ENCODE data around the gene ASCL4. TPM values are rescaled to one million over a fixed set of nuclear protein-coding genes. Genes with fewer than 3 reads are reported as not detected.

The ASCL4 gene
- total RNA-seq, 1 donor = not detected

DNA sequence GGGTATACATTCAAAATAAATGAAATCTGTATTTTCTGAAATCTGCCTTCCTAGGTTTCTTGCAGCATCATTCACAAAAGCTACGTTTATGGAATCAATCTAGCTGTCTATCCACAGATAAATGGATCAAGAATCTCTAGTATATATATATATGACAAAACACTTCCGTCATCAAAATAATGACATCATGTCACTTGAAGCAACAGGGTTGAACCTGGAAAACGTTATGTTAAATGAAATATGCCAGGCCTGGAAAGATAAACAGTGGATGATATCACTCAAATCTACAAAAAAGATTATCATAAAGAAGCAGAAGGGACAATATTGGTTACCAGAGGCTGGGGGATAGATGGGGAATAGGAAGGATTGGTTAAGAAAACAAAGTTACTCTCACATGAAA, 28.6 kb downstream of the ASCL4 start:
- H3K4me2 ChIP-seq (ENCODE audit: insufficient read depth, low read length) = no peak overlapping the region
- H2AFZ ChIP-seq (ENCODE audit: low read length) = no peak overlapping the region
- H3K9me3 ChIP-seq (ENCODE audit: low read depth, low read length) = no peaks in the 10 kb centered on the region
- H3K79me2 ChIP-seq (ENCODE audit: insufficient read depth, low read length) = no peaks in the 10 kb centered on the region
- H3K27ac ChIP-seq (ENCODE audit: low read depth, low read length) = no peak overlapping the region
- H3K27me3 ChIP-seq (ENCODE audit: insufficient read depth, low read length) = no peaks in the 10 kb centered on the region
- TF ChIP-seq, protein P1, sequence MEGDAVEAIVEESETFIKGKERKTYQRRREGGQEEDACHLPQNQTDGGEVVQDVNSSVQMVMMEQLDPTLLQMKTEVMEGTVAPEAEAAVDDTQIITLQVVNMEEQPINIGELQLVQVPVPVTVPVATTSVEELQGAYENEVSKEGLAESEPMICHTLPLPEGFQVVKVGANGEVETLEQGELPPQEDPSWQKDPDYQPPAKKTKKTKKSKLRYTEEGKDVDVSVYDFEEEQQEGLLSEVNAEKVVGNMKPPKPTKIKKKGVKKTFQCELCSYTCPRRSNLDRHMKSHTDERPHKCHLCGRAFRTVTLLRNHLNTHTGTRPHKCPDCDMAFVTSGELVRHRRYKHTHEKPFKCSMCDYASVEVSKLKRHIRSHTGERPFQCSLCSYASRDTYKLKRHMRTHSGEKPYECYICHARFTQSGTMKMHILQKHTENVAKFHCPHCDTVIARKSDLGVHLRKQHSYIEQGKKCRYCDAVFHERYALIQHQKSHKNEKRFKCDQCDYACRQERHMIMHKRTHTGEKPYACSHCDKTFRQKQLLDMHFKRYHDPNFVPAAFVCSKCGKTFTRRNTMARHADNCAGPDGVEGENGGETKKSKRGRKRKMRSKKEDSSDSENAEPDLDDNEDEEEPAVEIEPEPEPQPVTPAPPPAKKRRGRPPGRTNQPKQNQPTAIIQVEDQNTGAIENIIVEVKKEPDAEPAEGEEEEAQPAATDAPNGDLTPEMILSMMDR (IDR thresholded peaks at IDR 0.05; ENCODE audit: extremely low read depth, low read depth, low read length) = no peak
- no peaks in the 10 kb centered on the region for H3K36me3 ChIP-seq (ENCODE audit: insufficient read depth, low read length)
- no peaks in the 10 kb centered on the region for H3K4me1 ChIP-seq (ENCODE audit: insufficient read depth, low read length)
- H3K4me3 ChIP-seq (ENCODE audit: insufficient read depth, low read length) = no peak overlapping the region
- H4K20me1 ChIP-seq (ENCODE audit: insufficient read depth, low read length) = no peaks in the 10 kb centered on the region
- no peak for DNase-seq (ENCODE audit: insufficient read length, low spot score, missing footprints)

DNA sequence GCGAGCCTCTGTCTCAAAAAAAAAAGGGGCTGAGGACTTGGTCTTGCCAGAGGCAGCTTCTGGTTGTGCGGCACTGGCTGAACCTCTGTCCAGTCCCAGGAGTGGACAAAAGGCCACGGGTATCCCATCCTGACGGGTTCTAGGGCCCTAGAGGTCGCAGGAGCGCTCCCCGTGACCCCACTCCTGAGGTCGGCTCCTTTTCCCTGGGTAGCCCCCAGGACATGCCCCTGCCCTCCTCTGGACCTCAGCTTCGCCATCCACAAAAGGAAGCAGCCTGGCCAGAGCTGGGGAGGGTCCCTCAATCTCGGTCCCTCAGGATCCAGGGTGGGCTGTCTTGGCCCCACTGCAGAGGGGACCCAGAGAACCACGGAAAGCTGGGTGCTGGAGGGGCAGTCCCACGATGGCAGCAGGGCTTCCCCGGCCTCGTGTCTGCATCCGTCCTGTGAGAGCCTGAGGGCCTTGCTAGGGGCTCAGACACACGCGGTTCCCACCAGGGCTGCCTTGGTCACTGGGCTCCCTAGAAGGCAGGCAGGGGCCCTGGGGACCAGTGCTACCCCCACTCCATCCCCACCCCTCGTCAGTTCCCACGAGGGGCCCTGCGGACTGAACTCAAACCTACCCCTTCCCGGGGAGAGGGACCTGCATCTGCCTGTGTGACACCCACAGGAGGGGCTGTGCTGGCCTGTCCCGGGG, 31.1 kb downstream of the ASCL4 start:
- no peak overlapping the region for H3K27ac ChIP-seq (ENCODE audit: low read depth, low read length)
- no peaks in the 10 kb centered on the region for H3K27me3 ChIP-seq (ENCODE audit: insufficient read depth, low read length)
- H3K4me3 ChIP-seq (ENCODE audit: insufficient read depth, low read length) = no peak overlapping the region
- H3K4me2 ChIP-seq (ENCODE audit: insufficient read depth, low read length) = no peak overlapping the region
- DNase-seq (ENCODE audit: insufficient read length, low spot score, missing footprints) = no peak
- no peaks in the 10 kb centered on the region for H3K36me3 ChIP-seq (ENCODE audit: insufficient read depth, low read length)
- H3K9me3 ChIP-seq (ENCODE audit: low read depth, low read length) = no peaks in the 10 kb centered on the region
- H4K20me1 ChIP-seq (ENCODE audit: insufficient read depth, low read length) = no peaks in the 10 kb centered on the region
- TF ChIP-seq, protein P1 (IDR thresholded peaks at IDR 0.05; ENCODE audit: extremely low read depth, low read depth, low read length) = no peak
- H3K4me1 ChIP-seq (ENCODE audit: insufficient read depth, low read length) = no peaks in the 10 kb centered on the region
- H2AFZ ChIP-seq (ENCODE audit: low read length) = no peak overlapping the region
- no peaks in the 10 kb centered on the region for H3K79me2 ChIP-seq (ENCODE audit: insufficient read depth, low read length)

DNA sequence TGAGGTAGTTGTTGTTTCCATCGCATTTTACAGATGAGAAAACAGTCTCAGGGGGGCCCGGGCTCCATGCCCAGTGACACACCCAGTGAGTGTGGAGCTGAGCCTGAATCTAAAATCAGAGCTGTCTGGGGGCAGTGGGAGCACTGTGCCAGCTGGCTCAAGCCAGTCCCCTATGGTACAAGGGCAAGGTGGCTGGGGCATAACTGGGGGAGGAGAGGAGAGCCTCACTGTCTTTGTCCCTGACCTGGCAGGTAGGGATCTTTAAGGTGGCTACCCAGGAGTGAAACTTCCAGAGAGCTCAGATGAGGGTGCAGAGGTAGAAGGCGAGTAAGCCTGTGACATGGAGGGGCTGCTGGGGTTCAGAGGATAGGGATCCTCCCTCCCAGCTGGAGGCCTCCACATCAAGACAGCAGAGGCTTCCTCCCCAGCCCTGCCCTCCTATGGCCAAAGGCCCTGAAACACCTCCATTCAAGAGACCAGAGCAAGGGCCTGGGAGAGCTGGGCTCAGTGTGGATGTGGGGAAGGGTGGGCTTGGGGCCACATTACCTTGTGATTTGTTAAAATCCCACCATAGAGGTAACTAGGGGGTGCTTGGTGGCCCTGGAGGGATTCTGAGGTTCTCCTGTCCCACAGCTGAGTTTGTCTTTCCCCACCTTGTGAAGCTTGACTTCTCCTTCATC, 33.1 kb downstream of the ASCL4 start:
- Histone ChIP-seq H3K9me3 (ENCODE audit: low read depth, low read length) (no peaks in the 10 kb centered on the region), H3K4me3 (ENCODE audit: insufficient read depth, low read length) (no peak overlapping the region), H2AFZ (ENCODE audit: low read length) (no peak overlapping the region), H3K4me2 (ENCODE audit: insufficient read depth, low read length) (no peak overlapping the region), H3K79me2 (ENCODE audit: insufficient read depth, low read length) (no peaks in the 10 kb centered on the region), H3K36me3 (ENCODE audit: insufficient read depth, low read length) (no peaks in the 10 kb centered on the region), H3K27me3 (ENCODE audit: insufficient read depth, low read length) (no peaks in the 10 kb centered on the region), H4K20me1 (ENCODE audit: insufficient read depth, low read length) (no peaks in the 10 kb centered on the region), H3K4me1 (ENCODE audit: insufficient read depth, low read length) (no peaks in the 10 kb centered on the region), H3K27ac (ENCODE audit: low read depth, low read length) (no peak overlapping the region)
- no peak for DNase-seq (ENCODE audit: insufficient read length, low spot score, missing footprints)
- TF ChIP-seq, protein P1 (IDR thresholded peaks at IDR 0.05; ENCODE audit: extremely low read depth, low read depth, low read length) = no peak

DNA sequence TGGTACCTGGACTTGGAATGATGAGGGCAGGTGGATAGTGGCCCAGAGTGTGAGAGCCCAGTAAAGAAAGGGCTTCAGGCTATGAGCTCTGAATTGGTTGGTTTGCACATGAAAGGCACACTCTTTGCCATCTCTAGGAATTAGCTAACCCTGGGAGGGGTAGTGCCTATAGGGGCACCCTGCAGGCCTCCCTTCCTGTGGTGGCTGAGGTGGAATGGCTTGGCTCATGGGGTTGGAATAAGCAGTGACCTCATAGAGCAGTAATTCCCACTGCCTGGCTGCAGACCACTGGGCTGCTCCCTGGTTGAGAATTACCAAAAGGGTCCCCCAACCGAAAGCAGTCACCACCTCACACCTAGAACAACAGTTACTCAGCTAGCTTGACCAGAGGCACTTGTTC, 42.7 kb downstream of the ASCL4 start:
- Histone ChIP-seq H3K79me2 (ENCODE audit: insufficient read depth, low read length) (no peaks in the 10 kb centered on the region), H3K36me3 (ENCODE audit: insufficient read depth, low read length) (no peaks in the 10 kb centered on the region), H3K9me3 (ENCODE audit: low read depth, low read length) (peaks cover 10% of the 10 kb centered on the region), H3K27me3 (ENCODE audit: insufficient read depth, low read length) (peaks cover 3% of the 10 kb centered on the region), H2AFZ (ENCODE audit: low read length) (no peak overlapping the region), H3K4me3 (ENCODE audit: insufficient read depth, low read length) (no peak overlapping the region), H3K27ac (ENCODE audit: low read depth, low read length) (no peak overlapping the region), H4K20me1 (ENCODE audit: insufficient read depth, low read length) (no peaks in the 10 kb centered on the region), H3K4me2 (ENCODE audit: insufficient read depth, low read length) (no peak overlapping the region), H3K4me1 (ENCODE audit: insufficient read depth, low read length) (peaks cover 11% of the 10 kb centered on the region)
- no peak for DNase-seq (ENCODE audit: insufficient read length, low spot score, missing footprints)
- TF ChIP-seq, protein P1 (IDR thresholded peaks at IDR 0.05; ENCODE audit: extremely low read depth, low read depth, low read length) = no peak

Measured in osteoblast (primary cell).